H9 (cell line): Measurements from ENCODE around the gene ANKRD13B. TPM values are rescaled to one million over a fixed set of nuclear protein-coding genes. Genes with fewer than 3 reads are reported as not detected.

Source experiments
- DNase-seq: peaks from one replicate; pipeline ENCODE4 v3.0.0-alpha.2; 2017
- H2AFZ ChIP-seq: one replicate; pipeline ENCODE4 v1.6.1; 2013; ENCODE audit warnings: mild to moderate bottlenecking, low read length, control low read depth, moderate library complexity
- H2AK5ac ChIP-seq: 2 replicates; pipeline ENCODE4 v1.6.1; 2013; ENCODE audit warnings: low read length, control low read depth, mixed read lengths; ENCODE audit not compliant: insufficient read length
- H2BK120ac ChIP-seq: one replicate; pipeline ENCODE4 v1.6.1; 2013; ENCODE audit warnings: low read depth, mild to moderate bottlenecking, low read length, control low read depth, inconsistent platforms; ENCODE audit not compliant: poor library complexity, severe bottlenecking
- H2BK12ac ChIP-seq: 2 replicates; pipeline ENCODE4 v1.6.1; 2013; ENCODE audit warnings: low read length, control low read depth, mixed read lengths, low read depth; ENCODE audit not compliant: insufficient read length
- H2BK15ac ChIP-seq: 2 replicates; pipeline ENCODE4 v1.6.1; 2013; ENCODE audit warnings: low read depth, low read length, control low read depth
- H2BK20ac ChIP-seq: one replicate; pipeline ENCODE4 v1.6.1; 2013; ENCODE audit warnings: low read depth, mild to moderate bottlenecking, low read length, control low read depth, inconsistent platforms; ENCODE audit not compliant: poor library complexity, severe bottlenecking
- H2BK5ac ChIP-seq: 2 replicates; pipeline ENCODE4 v1.6.1; 2013; ENCODE audit warnings: low read length, control low read depth, mixed read lengths; ENCODE audit not compliant: insufficient read length
- H3K14ac ChIP-seq: 2 replicates; pipeline ENCODE4 v1.6.1; 2013; ENCODE audit warnings: low read length, control low read depth; ENCODE audit not compliant: insufficient read depth
- H3K18ac ChIP-seq: 2 replicates; pipeline ENCODE4 v1.6.1; 2013; ENCODE audit warnings: low read depth, mild to moderate bottlenecking, mixed read lengths, low read length, control low read depth; ENCODE audit not compliant: insufficient read length
- H3K23ac ChIP-seq: 2 replicates; pipeline ENCODE4 v1.6.1; 2013; ENCODE audit warnings: low read length, control low read depth, mixed read lengths, low read depth; ENCODE audit not compliant: insufficient read length
- H3K23me2 ChIP-seq: 2 replicates; pipeline ENCODE4 v1.6.1; 2013; ENCODE audit warnings: low read depth, mild to moderate bottlenecking, mixed read lengths, low read length, control low read depth; ENCODE audit not compliant: insufficient read length, poor library complexity, severe bottlenecking
- H3K27ac ChIP-seq: 2 replicates; pipeline ENCODE4 v1.5.1; 2013; ENCODE audit warnings: low read length, control low read depth, mixed read lengths, low read depth; ENCODE audit not compliant: insufficient read length
- H3K27me3 ChIP-seq: 2 replicates; pipeline ENCODE4 v1.6.1; 2013; ENCODE audit warnings: low read length, control low read depth, inconsistent platforms; ENCODE audit not compliant: insufficient read depth
- H3K4ac ChIP-seq: 2 replicates; pipeline ENCODE4 v1.6.1; 2013; ENCODE audit warnings: low read depth, mild to moderate bottlenecking, control low read depth, inconsistent platforms, low read length, moderate library complexity
- H3K4me1 ChIP-seq: 2 replicates; pipeline ENCODE4 v1.6.1; 2013; ENCODE audit warnings: low read length, control low read depth, inconsistent platforms; ENCODE audit not compliant: insufficient read depth
- H3K4me2 ChIP-seq: 2 replicates; pipeline ENCODE4 v1.6.1; 2013; ENCODE audit warnings: low read length, control low read depth, mixed read lengths; ENCODE audit not compliant: insufficient read length, insufficient read depth
- H3K56ac ChIP-seq: 2 replicates; pipeline ENCODE4 v1.6.1; 2013; ENCODE audit warnings: low read depth, mild to moderate bottlenecking, mixed read lengths, low read length, control low read depth; ENCODE audit not compliant: insufficient read length
- H3K79me1 ChIP-seq: 2 replicates; pipeline ENCODE4 v1.6.1; 2013; ENCODE audit warnings: low read depth, mild to moderate bottlenecking, moderate library complexity, low read length, control low read depth, inconsistent platforms; ENCODE audit not compliant: insufficient read depth, poor library complexity, severe bottlenecking
- H3K79me2 ChIP-seq: 2 replicates; pipeline ENCODE4 v1.6.1; 2013; ENCODE audit warnings: low read length, control low read depth, inconsistent platforms; ENCODE audit not compliant: insufficient read depth
- H3K9ac ChIP-seq: 2 replicates; pipeline ENCODE4 v1.6.1; 2013; ENCODE audit warnings: low read length, control low read depth, mixed read lengths; ENCODE audit not compliant: insufficient read length; ENCODE audit errors: extremely low read depth
- H3K9me3 ChIP-seq: one replicate; pipeline ENCODE4 v1.6.1; 2013; ENCODE audit warnings: low read depth, low read length, inconsistent platforms; ENCODE audit not compliant: control insufficient read depth
- H3T11ph ChIP-seq: one replicate; pipeline ENCODE4 v1.6.1; 2013; ENCODE audit warnings: mild to moderate bottlenecking, low read length, control low read depth, inconsistent platforms
- H4K20me1 ChIP-seq: one replicate; pipeline ENCODE4 v1.6.1; 2013; ENCODE audit not compliant: control insufficient read depth, insufficient read length, insufficient read depth
- H4K5ac ChIP-seq: 2 replicates; pipeline ENCODE4 v1.6.1; 2013; ENCODE audit warnings: low read depth, mild to moderate bottlenecking, mixed read lengths, low read length, control low read depth; ENCODE audit not compliant: insufficient read length
- H4K8ac ChIP-seq: replicated peaks from 2 replicates; pipeline ENCODE4 v1.6.1; 2013; ENCODE audit warnings: low read length, control low read depth, mixed read lengths, low read depth; ENCODE audit not compliant: insufficient read length
- H4K91ac ChIP-seq: 2 replicates; pipeline ENCODE4 v1.6.1; 2013; ENCODE audit warnings: low read depth, mild to moderate bottlenecking, moderate library complexity, mixed read lengths, low read length, control low read depth; ENCODE audit not compliant: insufficient read length
- H3K27ac Mint-ChIP-seq, 3 experiments: 2 replicates in 2 of 3; 3 replicates in 1 of 3; pipeline ENCODE4 v1.8.0; 2020 to 2021; ENCODE audit warnings: mixed read lengths in 3 of 3, mild to moderate bottlenecking in 1 of 3, moderate library complexity in 1 of 3
- H3K27me3 Mint-ChIP-seq: 2 replicates; pipeline ENCODE4 v1.8.0; 2021; ENCODE audit warnings: low read depth, mild to moderate bottlenecking, moderate library complexity, mixed read lengths
- H3K36me3 Mint-ChIP-seq, 3 experiments: 2 replicates in 2 of 3; 3 replicates in 1 of 3; pipeline ENCODE4 v1.8.0; 2020 to 2021; ENCODE audit warnings: low read depth in 3 of 3, mixed read lengths in 3 of 3; ENCODE audit not compliant: insufficient read depth in 1 of 3
- H3K4me1 Mint-ChIP-seq, 2 experiments: 2 replicates each; pipeline ENCODE4 v1.8.0; 2020; ENCODE audit warnings: mixed read lengths in 2 of 2
- H3K4me3 Mint-ChIP-seq, 2 experiments: 2 replicates in 1 of 2; 3 replicates in 1 of 2; pipeline ENCODE4 v1.8.0; 2020 to 2021; ENCODE audit warnings: mild to moderate bottlenecking in 2 of 2, mixed read lengths in 2 of 2, moderate library complexity in 1 of 2
- H3K9me3 Mint-ChIP-seq, 2 experiments: 2 replicates in 1 of 2; 3 replicates in 1 of 2; pipeline ENCODE4 v1.8.0; 2020; ENCODE audit warnings: mild to moderate bottlenecking in 2 of 2, mixed read lengths in 2 of 2, moderate library complexity in 1 of 2
- WGBS: extraction: QIAGEN DNeasy Blood & Tissue Kit; methylation state at CpG from one replicate; pipeline ENCODE4 v1.1.7; 2013; ENCODE audit warnings: missing lambda C conversion rate, low lambda C conversion rate, mixed read lengths; ENCODE audit not compliant: insufficient read length; ENCODE audit errors: extremely low coverage; 5-methylcytosine and 5-hydroxymethylcytosine counted together
- total RNA-seq: library from RNA; stranded (reverse); gene quantifications from 2 replicates; pipeline ENCODE4 v1.2.1, GENCODE V29; 2021
- TF ChIP-seq, protein P1 (sequence below): fragments of 200-600 bp; sonication (generic); conservative IDR thresholded peaks from 3 replicates; pipeline ENCODE4 v1.8.0; 2021; ENCODE audit warnings: antibody characterized with exemption, mild to moderate bottlenecking

The ANKRD13B gene
- total RNA-seq, 1 experiment from 2014 or later: 24.2 TPM

DNA sequence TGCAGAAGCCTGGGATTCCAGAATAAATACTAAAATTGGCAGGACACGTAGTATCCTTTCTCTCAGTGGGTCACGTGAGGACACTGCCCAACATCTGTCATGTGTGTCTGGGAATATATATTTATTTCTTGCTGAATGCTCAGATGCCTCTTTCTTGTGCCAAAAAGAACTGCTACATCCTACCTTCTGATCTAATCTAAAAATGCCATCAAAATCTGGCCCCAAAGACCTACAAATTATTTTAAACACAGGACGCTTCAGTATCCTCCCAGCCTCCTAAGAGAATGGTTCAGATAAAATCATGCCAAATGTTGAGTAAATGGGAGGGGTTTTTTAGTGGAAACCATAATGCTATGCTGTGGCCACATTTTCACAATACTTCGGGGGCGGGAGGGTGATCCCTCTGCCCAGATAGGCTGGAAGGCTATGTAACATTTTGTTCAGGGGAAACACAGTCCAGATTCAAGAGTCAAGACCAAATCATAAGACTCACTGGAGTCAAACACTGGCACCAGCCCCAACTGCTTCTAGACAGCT, 52.7 kb downstream of the ANKRD13B start:
- Histone ChIP-seq H3K27ac (no peak overlapping the region), H3K9ac (no peak overlapping the region), H4K91ac (no peak overlapping the region), H3K4me2 (no peak overlapping the region), H3K14ac (no peak overlapping the region), H2AK5ac (no peak overlapping the region), H3K18ac (no peak overlapping the region), H3K4ac (no peak overlapping the region), H2BK20ac (no peak overlapping the region), H3K56ac (no peak overlapping the region), H2BK15ac (no peak overlapping the region), H4K5ac (no peak overlapping the region), H3K9me3 (no peaks in the 10 kb centered on the region), H4K8ac (no peak overlapping the region), H2BK12ac (no peak overlapping the region), H3K4me1 (0 out of 2 replicates have a peak, but pooled peaks cover 2% of the 10 kb centered on the region), H3K23ac (no peak overlapping the region), H3K27me3 (no peaks in the 10 kb centered on the region), H3K79me2 (no peaks in the 10 kb centered on the region), H3K79me1 (no peaks in the 10 kb centered on the region), H3K23me2 (no peaks in the 10 kb centered on the region), H2AFZ (no peak overlapping the region), H2BK5ac (no peak overlapping the region), H2BK120ac (no peak overlapping the region), H4K20me1 (no peaks in the 10 kb centered on the region), H3T11ph (no peak overlapping the region)
- H3K4me3 Mint-ChIP-seq: no peak overlapping the region
- no CpG with 5 or more reads among the region's 5 CpGs for WGBS
- no peak overlapping the region for H3K27ac Mint-ChIP-seq
- H3K4me1 Mint-ChIP-seq: peaks cover 6 to 8% of the 10 kb centered on the region in 2 experiments
- no peaks in the 10 kb centered on the region for H3K9me3 Mint-ChIP-seq
- DNase-seq: no peak
- no peaks in the 10 kb centered on the region for H3K27me3 Mint-ChIP-seq
- TF ChIP-seq, protein P1, sequence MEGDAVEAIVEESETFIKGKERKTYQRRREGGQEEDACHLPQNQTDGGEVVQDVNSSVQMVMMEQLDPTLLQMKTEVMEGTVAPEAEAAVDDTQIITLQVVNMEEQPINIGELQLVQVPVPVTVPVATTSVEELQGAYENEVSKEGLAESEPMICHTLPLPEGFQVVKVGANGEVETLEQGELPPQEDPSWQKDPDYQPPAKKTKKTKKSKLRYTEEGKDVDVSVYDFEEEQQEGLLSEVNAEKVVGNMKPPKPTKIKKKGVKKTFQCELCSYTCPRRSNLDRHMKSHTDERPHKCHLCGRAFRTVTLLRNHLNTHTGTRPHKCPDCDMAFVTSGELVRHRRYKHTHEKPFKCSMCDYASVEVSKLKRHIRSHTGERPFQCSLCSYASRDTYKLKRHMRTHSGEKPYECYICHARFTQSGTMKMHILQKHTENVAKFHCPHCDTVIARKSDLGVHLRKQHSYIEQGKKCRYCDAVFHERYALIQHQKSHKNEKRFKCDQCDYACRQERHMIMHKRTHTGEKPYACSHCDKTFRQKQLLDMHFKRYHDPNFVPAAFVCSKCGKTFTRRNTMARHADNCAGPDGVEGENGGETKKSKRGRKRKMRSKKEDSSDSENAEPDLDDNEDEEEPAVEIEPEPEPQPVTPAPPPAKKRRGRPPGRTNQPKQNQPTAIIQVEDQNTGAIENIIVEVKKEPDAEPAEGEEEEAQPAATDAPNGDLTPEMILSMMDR: no peak
- H3K36me3 Mint-ChIP-seq: no peaks in the 10 kb centered on the region; a peak in 1 of 7 replicates
